HK-2 (cell line): ENCODE measurements around the gene PPIP5K1.
"Not testable (repeated sequence)": the region's sequence is repeated elsewhere in the genome, so short reads cannot be mapped to it uniquely, and the experiment has no call there.

Experiments used
- DNase-seq: peaks from one replicate; pipeline ENCODE4 v3.0.0-alpha.2; 2018; ENCODE audit not compliant: unreplicated experiment

PPIP5K1 gene

GRCh38 chr15:43545426-43545825 is 44.6 kb downstream of the PPIP5K1 start:
- no peak for DNase-seq

GRCh38 chr15:43544266-43544665 is 45.7 kb downstream of the PPIP5K1 start:
- no peak for DNase-seq

GRCh38 chr15:43541785-43542184 is 48.2 kb downstream of the PPIP5K1 start:
- DNase-seq: no peak

GRCh38 chr15:43538091-43538490 is 51.9 kb downstream of the PPIP5K1 start:
- no peak for DNase-seq

- no peak for DNase-seq
Observed at GRCh38 chr15:43534897-43535296, 55.1 kb downstream of the PPIP5K1 start.

- not testable (repeated sequence) for DNase-seq
Observed at GRCh38 chr15:43532826-43533225, 57.2 kb downstream of the PPIP5K1 start.

GRCh38 chr15:43531018-43531670 is 58.9 kb downstream of the PPIP5K1 start:
- no peak for DNase-seq

- DNase-seq: no peak
Observed at GRCh38 chr15:43529587-43530345, 60.2 kb downstream of the PPIP5K1 start.

- no peak for DNase-seq
Observed at GRCh38 chr15:43529141-43529540, 60.9 kb downstream of the PPIP5K1 start.

- no peak for DNase-seq
Observed at GRCh38 chr15:43528542-43529007, 61.4 kb downstream of the PPIP5K1 start.

GRCh38 chr15:43527802-43528541 is 62.0 kb downstream of the PPIP5K1 start:
- no peak for DNase-seq

GRCh38 chr15:43527016-43527801 is 62.8 kb downstream of the PPIP5K1 start:
- DNase-seq: no peak

- DNase-seq: no peak
Observed at GRCh38 chr15:43526261-43526930, 63.6 kb downstream of the PPIP5K1 start.

- no peak for DNase-seq
Observed at GRCh38 chr15:43525131-43525530, 64.9 kb downstream of the PPIP5K1 start.

GRCh38 chr15:43524254-43524845 is 65.7 kb downstream of the PPIP5K1 start:
- DNase-seq: no peak

- DNase-seq: no peak
Observed at GRCh38 chr15:43523646-43524045, 66.4 kb downstream of the PPIP5K1 start.

GRCh38 chr15:43522247-43522646 is 67.8 kb downstream of the PPIP5K1 start:
- no peak for DNase-seq

- no peak for DNase-seq
Observed at GRCh38 chr15:43521419-43521818, 68.6 kb downstream of the PPIP5K1 start.

- no peak for DNase-seq
Observed at GRCh38 chr15:43520138-43520537, 69.9 kb downstream of the PPIP5K1 start.

- no peak for DNase-seq
Observed at GRCh38 chr15:43519196-43519595, 70.8 kb downstream of the PPIP5K1 start.
